ENCODE measurements around the gene LSM12.
"Not testable (repeated sequence)": the region's sequence is repeated elsewhere in the genome, so short reads cannot be mapped to it uniquely, and the experiment has no call there.

LSM12 gene

DNA sequence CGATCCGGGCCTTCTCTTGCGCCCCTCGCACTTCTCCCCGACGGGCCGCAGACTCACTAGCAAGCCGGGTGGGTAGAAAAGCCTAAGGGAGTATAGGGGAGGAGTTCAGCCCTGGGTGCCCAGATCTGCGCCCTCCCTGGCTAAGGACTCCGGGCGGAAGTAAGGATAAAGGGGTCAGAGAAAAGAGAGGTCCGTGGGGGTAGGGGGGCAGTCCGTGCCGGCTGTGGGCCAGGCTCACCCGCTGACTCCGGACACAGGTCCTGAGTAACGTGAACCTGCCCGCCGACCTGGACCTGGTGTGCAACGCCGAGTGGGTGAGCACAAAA lies 60.2 kb downstream of the LSM12 start:
- peak; percentile 8 for DNase-seq

DNA sequence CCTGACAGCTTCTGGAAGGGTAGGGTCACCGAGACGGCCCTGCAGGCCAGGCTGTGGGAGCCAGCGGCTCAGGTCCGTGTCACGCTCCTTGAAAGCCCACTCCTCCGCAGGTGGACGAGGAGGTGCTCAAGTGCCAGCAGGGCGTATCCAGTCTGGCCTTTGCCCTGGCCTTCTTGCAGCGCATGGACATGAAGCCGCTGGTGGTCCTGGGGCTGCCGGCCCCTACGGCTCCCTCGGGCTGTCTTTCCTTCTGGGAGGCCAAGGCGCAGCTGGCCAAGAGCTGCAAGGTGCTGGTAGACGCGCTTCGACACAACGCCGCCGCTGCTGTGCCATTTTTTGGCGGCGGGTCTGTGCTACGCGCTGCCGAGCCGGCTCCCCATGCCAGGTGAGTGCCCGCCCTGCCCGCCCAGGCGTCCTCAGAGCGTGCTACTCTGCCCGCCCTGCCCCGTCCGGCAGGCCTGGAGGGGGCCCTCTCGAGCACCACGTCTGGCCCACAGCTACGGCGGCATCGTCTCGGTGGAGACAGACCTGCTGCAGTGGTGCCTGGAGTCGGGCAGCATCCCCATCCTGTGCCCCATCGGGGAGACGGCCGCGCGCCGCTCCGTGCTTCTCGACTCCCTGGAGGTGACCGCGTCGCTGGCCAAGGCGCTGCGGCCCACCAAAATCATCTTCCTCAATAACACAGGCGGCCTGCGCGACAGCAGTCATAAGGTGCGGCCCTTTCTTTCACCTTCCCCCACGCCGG lies 60.8 kb downstream of the LSM12 start:
- peak; percentile 38 for DNase-seq

DNA sequence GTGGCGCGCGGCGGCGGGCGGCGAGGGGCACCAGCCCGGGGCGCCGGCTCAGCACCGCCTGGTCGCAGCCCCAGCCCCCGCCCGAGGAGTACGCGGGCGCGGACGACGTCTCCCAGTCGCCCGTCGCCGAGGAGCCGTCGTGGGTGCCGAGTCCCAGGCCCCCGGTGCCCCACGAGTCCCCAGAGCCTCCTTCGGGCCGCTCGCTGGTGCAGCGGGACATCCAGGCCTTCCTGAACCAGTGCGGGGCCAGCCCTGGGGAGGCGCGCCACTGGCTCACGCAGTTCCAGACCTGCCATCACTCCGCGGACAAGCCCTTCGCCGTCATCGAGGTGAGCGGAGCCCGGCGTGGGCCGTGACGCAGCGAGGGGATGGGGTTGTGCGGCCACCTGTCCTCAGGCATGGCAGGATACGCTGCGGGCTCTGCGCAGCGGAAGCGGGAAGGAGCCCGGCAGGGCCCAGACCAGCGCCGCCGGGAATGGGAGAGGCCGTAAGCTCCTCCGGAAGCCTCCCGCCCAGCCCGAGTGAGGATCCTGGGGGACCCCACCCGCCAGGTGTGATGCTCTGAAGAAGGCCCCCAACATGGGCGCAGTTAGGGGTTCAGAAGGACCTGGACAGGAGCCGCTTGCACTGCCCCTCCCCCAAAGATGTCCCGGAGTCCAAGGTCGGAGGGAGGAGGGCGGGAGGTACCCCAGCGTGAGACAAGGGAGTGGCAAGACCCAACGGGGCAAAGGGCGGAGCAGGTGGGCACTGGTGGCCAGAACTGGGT lies 61.5 kb downstream of the LSM12 start:
- DNase-seq, result peak; percentile 23

DNA sequence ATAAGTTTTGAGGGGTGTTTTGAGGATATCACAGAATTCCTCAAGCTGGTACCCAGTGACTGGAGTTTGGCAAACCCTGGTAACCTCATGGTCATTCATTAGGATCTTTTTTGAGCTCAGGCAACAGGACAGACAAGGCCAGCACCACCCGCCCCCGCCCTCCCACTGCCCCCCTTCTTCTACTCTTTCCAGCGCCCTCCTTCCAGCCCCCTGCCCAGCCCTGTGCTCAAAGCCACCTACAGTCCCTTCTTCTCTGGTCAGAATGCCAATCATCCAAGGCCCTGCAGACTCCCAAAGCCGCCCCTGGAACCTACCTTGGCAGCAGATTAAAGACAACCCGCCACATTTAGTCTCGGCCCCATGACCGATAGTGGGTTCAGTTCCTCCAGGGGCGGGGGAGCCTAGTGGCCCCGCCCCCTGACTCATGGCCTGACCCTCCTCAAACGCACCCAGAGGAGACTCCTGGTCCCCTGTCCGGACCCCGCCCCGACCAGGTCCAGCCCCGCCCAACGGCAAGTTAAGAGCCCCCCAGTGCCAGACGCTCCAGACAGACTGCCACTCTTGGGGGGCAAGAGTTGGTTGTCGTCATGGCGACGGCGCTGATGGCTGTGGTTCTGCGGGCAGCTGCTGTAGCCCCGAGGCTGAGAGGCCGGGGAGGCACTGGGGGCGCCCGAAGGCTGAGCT lies 62.3 kb downstream of the LSM12 start, which contains the start of gene NAGS:
NAGS (plus strand) TSS at position 546 of the 684 bp plus-strand sequence; CDS start at position 588, 42 bp downstream.
- no peak for DNase-seq

DNA sequence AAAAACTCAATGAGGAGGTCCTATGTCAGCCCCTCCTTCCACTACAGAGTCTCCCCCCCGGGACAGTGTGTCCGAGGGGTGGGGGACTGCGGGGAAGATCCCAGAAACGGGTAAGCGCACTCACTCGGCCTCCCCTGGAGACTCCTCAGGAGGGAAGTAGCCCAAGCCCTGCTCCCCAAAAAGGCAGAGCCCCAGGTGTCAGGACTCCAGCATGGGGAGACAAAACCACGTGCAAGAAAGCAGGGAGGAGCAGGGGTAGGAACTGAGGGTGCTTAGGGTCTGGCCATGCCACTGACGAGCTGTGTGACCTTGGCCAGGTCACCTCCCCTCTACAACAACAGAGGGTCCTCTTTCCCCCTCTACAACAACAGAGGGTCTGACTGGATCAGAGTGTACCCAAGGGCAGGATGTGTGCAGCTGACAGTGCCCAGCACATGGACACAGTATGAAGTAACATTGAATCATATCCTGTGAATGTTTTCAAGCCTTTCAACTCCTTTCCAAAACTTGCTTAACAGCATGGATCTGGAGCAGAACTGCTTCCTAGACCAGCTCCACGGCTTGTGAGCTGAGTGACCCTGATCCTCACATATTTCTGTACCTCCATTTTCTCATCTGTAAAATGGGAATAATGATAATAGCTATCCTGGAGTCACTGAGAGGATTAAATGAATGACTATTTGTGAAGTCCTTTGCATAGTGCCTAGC lies 64.2 kb downstream of the LSM12 start:
- DNase-seq, result no peak

DNA sequence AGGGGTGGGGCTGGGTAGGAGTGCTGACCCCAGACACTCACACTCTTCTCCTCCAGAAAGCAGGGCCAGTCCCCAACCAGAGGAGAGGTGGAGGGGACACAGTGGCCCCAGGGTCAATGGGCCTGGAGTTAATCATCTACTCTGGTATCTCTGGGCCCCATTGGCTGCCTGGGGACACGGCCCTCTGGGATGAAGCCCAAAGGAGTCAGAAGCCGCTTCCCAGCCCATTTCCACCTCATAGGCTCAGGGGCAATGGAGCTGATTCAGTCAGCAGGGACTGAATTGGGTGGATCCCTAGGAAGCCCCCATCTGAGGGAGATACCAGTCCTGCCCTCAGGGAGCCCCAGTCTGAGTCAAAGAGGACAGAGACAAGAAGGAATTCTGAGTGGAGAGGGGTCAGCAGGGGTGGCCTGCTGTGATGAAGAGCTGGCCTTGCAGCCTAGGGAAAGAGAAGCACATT lies 65.0 kb downstream of the LSM12 start:
- DNase-seq, result no peak

DNA sequence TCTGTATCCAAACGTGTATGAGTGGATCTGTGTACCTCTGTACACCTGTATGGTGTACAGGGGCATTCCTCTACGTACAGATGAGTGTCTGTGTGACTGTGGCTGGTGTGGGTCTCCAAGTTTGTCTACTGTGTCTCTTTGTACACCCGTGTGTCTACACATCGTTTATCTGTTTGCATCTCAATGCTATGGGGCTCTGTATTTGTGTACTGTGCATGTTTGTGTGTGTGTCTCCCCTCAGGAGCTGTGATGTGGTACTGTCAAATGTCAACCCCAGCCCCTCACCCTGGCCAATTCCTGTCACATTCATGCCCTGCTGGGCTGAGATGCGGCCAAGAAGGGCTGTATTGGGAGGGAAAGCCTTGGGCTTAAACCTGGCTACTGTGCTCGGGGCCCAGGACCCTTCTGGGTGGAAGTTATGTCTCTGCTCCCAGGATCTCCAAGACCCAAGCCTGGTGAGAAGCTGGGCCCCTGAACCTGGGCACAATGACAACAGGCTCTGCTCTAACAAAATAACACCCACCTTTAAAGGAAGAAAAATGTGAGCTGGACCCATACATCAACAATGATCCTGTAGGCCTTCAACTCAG lies 65.5 kb downstream of the LSM12 start:
- no peak for DNase-seq

DNA sequence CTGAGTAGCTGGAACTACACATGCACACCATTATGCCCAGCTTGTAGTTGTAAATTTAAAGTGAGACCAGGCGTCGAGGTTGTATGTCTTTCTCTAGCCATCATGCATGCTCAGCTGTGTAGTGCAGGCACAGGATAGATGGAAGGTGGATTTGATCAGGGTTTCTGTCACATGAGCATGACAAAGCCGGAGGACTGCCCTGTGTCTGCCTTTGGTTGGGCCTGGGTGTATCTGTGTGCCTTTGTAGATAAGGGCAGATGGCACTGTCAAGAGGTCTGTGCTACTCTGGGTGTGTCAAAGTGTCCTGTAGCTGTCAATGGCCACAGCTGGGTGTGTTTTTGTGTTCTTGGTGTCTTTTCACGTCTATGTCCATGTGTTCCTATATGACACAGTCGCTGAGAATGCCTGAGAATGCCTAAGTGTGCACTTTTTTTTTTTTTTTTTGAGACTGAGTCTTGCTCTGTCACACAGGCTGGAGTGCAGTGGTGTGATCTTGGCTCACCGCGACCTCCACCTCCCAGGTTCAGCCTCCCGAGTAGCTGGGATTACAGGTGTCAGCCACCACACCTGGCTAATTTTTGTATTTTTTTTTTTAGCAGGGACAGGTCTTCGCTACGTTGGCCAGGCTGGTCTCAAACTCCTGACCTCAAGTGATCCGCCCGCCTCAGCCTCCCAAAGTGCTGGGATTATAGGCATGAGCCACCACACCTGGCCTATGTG lies 66.2 kb downstream of the LSM12 start:
- no peak for DNase-seq

DNA sequence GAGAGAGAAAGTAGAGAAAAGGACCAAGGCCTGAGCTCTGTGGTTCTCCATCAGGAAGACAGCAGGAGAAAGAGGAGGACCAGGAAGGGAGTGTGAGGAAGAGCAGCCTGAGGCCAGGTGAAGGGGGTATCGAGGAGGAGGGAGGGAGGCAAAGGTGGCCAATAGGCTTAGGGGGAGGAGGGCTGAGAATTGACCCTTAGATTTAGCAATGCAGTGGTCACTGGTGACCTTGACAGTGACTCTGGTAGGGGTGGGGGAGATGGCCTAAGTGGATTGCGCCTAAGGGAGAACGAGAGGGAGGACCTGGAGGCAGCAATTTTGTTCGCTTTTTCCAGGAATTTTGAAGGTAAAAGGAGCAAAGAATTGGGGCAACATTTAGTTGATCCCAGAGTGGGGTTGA lies 67.4 kb downstream of the LSM12 start:
- no peak for DNase-seq

DNA sequence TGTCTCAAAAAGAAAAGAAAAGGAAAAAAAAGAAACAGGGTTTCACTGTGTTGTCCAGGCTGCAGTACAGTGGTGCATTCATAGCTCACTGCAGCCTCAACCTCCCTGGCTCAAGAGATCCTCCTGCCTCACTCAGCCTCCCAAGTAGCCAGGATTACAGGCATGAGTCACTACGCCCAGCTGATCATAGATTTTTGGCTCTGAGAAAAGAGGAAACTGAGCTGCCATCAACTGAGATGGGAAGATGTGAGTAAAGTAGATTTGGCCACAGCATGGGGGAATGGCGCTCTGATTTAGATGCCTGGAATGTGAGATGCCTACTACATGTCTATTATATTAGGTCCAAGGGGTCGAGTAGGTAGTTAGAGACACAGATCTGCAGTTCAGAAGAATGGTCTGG lies 67.9 kb downstream of the LSM12 start:
- no peak for DNase-seq

- not testable (repeated sequence) for DNase-seq
Measured at GRCh38 chr17:43997180-43997579, 69.3 kb downstream of the LSM12 start.

DNA sequence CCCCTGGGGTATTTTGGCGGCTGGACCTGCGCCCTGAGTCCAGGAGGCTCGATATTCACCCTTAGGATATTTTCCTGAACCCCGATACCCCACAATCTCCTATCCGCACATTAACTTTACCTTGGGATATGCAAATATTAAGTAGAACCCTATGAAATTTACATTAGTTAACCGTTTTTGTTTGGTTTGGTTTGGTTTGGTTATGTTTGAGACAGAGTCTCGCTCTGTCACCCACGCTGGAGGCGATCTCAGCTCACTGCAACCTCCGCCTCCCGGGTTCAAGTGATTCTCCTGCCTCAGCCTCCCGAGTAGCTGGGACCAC lies 71.4 kb downstream of the LSM12 start:
- DNase-seq, result no peak

- DNase-seq, result peak; percentile 73
Measured at GRCh38 chr17:43994272-43995149, 72.0 kb downstream of the LSM12 start.

GRCh38 chr17:43992641-43993040 lies 73.8 kb downstream of the LSM12 start:
- no peak for DNase-seq

- no peak for DNase-seq
Measured at GRCh38 chr17:43988301-43988700, 78.2 kb downstream of the LSM12 start.

- no peak for DNase-seq
Measured at GRCh38 chr17:43987131-43988021, 79.1 kb downstream of the LSM12 start.

DNA sequence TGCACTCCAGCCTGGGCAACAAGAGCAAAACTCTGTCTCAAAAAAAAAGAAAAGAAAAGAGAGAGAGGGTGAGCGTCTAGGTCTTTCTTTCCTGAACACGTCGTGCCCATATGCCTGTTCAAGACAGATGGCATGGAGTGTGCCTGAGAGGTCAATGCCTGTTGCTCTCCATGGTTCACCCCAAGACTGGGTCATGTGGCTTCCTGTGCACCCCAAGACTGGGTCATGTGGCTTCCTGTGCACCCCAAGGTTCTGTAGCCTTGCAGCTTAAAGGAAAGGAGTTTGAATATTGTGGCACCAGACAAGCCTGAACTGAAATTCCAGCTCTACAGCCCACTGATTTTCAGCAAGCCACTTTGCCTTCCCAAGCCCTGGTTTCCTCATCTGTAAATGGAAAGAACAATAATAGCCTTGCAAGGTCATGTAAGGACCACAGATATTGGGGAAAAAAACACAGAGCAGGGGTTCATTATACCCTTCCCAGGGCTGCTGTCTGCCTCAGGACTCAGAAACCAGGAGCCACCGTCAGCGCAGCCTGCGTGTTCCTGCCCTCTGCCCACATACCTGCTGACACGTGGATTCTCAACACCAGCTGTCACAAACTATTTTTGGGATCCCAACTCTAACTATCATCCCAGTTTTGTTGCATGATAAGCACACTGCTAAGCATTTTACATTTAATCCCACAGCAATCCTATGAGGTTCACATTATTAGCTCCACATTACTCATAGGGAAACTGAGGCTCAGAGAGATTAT lies 80.1 kb downstream of the LSM12 start:
- no peak for DNase-seq

DNA sequence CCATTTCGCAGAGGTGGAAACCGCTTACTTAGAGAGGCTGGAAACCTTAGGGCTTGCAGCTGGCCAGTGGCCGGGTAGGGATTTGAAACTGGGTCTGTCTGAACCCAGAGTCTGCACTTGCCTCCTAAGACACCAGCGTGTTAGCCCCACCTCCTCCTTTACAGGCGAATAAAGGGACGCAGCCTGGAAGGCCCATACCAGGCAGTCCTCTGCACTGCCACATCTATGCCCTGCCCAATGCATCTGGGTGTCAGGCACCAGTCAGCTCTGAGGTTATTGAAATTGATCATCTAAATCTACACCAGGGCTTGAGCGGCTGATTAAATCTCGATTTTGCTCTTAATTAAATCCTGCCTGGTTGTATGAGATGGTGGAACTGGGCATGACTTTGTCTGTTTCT lies 82.0 kb downstream of the LSM12 start:
- no peak for DNase-seq

Measured in stimulated activated CD4-positive, alpha-beta T cell treated with anti-CD3 and anti-CD28 coated beads, Interleukin-1b, Interleukin-23, amount 100 ng/mL, for 48 hours (primary cell).